H9 (cell line): Measurements from ENCODE around the gene JMJD1C. TPM values are rescaled to one million over a fixed set of nuclear protein-coding genes. Genes with fewer than 3 reads are reported as not detected.

ENCODE experiments used
- DNase-seq: peaks from one replicate; pipeline ENCODE4 v3.0.0-alpha.2; 2017
- H2AFZ ChIP-seq: one replicate; pipeline ENCODE4 v1.6.1; 2013; ENCODE audit warnings: mild to moderate bottlenecking, low read length, control low read depth, moderate library complexity
- H2AK5ac ChIP-seq: 2 replicates; pipeline ENCODE4 v1.6.1; 2013; ENCODE audit warnings: low read length, control low read depth, mixed read lengths; ENCODE audit not compliant: insufficient read length
- H2BK120ac ChIP-seq: one replicate; pipeline ENCODE4 v1.6.1; 2013; ENCODE audit warnings: low read depth, mild to moderate bottlenecking, low read length, control low read depth, inconsistent platforms; ENCODE audit not compliant: poor library complexity, severe bottlenecking
- H2BK12ac ChIP-seq: 2 replicates; pipeline ENCODE4 v1.6.1; 2013; ENCODE audit warnings: low read length, control low read depth, mixed read lengths, low read depth; ENCODE audit not compliant: insufficient read length
- H2BK15ac ChIP-seq: 2 replicates; pipeline ENCODE4 v1.6.1; 2013; ENCODE audit warnings: low read depth, low read length, control low read depth
- H2BK20ac ChIP-seq: one replicate; pipeline ENCODE4 v1.6.1; 2013; ENCODE audit warnings: low read depth, mild to moderate bottlenecking, low read length, control low read depth, inconsistent platforms; ENCODE audit not compliant: poor library complexity, severe bottlenecking
- H2BK5ac ChIP-seq: 2 replicates; pipeline ENCODE4 v1.6.1; 2013; ENCODE audit warnings: low read length, control low read depth, mixed read lengths; ENCODE audit not compliant: insufficient read length
- H3K14ac ChIP-seq: 2 replicates; pipeline ENCODE4 v1.6.1; 2013; ENCODE audit warnings: low read length, control low read depth; ENCODE audit not compliant: insufficient read depth
- H3K18ac ChIP-seq: 2 replicates; pipeline ENCODE4 v1.6.1; 2013; ENCODE audit warnings: low read depth, mild to moderate bottlenecking, mixed read lengths, low read length, control low read depth; ENCODE audit not compliant: insufficient read length
- H3K23ac ChIP-seq: 2 replicates; pipeline ENCODE4 v1.6.1; 2013; ENCODE audit warnings: low read length, control low read depth, mixed read lengths, low read depth; ENCODE audit not compliant: insufficient read length
- H3K23me2 ChIP-seq: 2 replicates; pipeline ENCODE4 v1.6.1; 2013; ENCODE audit warnings: low read depth, mild to moderate bottlenecking, mixed read lengths, low read length, control low read depth; ENCODE audit not compliant: insufficient read length, poor library complexity, severe bottlenecking
- H3K27ac ChIP-seq: 2 replicates; pipeline ENCODE4 v1.5.1; 2013; ENCODE audit warnings: low read length, control low read depth, mixed read lengths, low read depth; ENCODE audit not compliant: insufficient read length
- H3K27me3 ChIP-seq: 2 replicates; pipeline ENCODE4 v1.6.1; 2013; ENCODE audit warnings: low read length, control low read depth, inconsistent platforms; ENCODE audit not compliant: insufficient read depth
- H3K4ac ChIP-seq: 2 replicates; pipeline ENCODE4 v1.6.1; 2013; ENCODE audit warnings: low read depth, mild to moderate bottlenecking, control low read depth, inconsistent platforms, low read length, moderate library complexity
- H3K4me1 ChIP-seq: 2 replicates; pipeline ENCODE4 v1.6.1; 2013; ENCODE audit warnings: low read length, control low read depth, inconsistent platforms; ENCODE audit not compliant: insufficient read depth
- H3K4me2 ChIP-seq: 2 replicates; pipeline ENCODE4 v1.6.1; 2013; ENCODE audit warnings: low read length, control low read depth, mixed read lengths; ENCODE audit not compliant: insufficient read length, insufficient read depth
- H3K56ac ChIP-seq: 2 replicates; pipeline ENCODE4 v1.6.1; 2013; ENCODE audit warnings: low read depth, mild to moderate bottlenecking, mixed read lengths, low read length, control low read depth; ENCODE audit not compliant: insufficient read length
- H3K79me1 ChIP-seq: 2 replicates; pipeline ENCODE4 v1.6.1; 2013; ENCODE audit warnings: low read depth, mild to moderate bottlenecking, moderate library complexity, low read length, control low read depth, inconsistent platforms; ENCODE audit not compliant: insufficient read depth, poor library complexity, severe bottlenecking
- H3K79me2 ChIP-seq: 2 replicates; pipeline ENCODE4 v1.6.1; 2013; ENCODE audit warnings: low read length, control low read depth, inconsistent platforms; ENCODE audit not compliant: insufficient read depth
- H3K9ac ChIP-seq: 2 replicates; pipeline ENCODE4 v1.6.1; 2013; ENCODE audit warnings: low read length, control low read depth, mixed read lengths; ENCODE audit not compliant: insufficient read length; ENCODE audit errors: extremely low read depth
- H3K9me3 ChIP-seq: one replicate; pipeline ENCODE4 v1.6.1; 2013; ENCODE audit warnings: low read depth, low read length, inconsistent platforms; ENCODE audit not compliant: control insufficient read depth
- H3T11ph ChIP-seq: one replicate; pipeline ENCODE4 v1.6.1; 2013; ENCODE audit warnings: mild to moderate bottlenecking, low read length, control low read depth, inconsistent platforms
- H4K20me1 ChIP-seq: one replicate; pipeline ENCODE4 v1.6.1; 2013; ENCODE audit not compliant: control insufficient read depth, insufficient read length, insufficient read depth
- H4K5ac ChIP-seq: 2 replicates; pipeline ENCODE4 v1.6.1; 2013; ENCODE audit warnings: low read depth, mild to moderate bottlenecking, mixed read lengths, low read length, control low read depth; ENCODE audit not compliant: insufficient read length
- H4K8ac ChIP-seq: replicated peaks from 2 replicates; pipeline ENCODE4 v1.6.1; 2013; ENCODE audit warnings: low read length, control low read depth, mixed read lengths, low read depth; ENCODE audit not compliant: insufficient read length
- H4K91ac ChIP-seq: 2 replicates; pipeline ENCODE4 v1.6.1; 2013; ENCODE audit warnings: low read depth, mild to moderate bottlenecking, moderate library complexity, mixed read lengths, low read length, control low read depth; ENCODE audit not compliant: insufficient read length
- H3K27ac Mint-ChIP-seq, 3 experiments: 2 replicates in 2 of 3; 3 replicates in 1 of 3; pipeline ENCODE4 v1.8.0; 2020 to 2021; ENCODE audit warnings: mixed read lengths in 3 of 3, mild to moderate bottlenecking in 1 of 3, moderate library complexity in 1 of 3
- H3K27me3 Mint-ChIP-seq: 2 replicates; pipeline ENCODE4 v1.8.0; 2021; ENCODE audit warnings: low read depth, mild to moderate bottlenecking, moderate library complexity, mixed read lengths
- H3K36me3 Mint-ChIP-seq, 3 experiments: 2 replicates in 2 of 3; 3 replicates in 1 of 3; pipeline ENCODE4 v1.8.0; 2020 to 2021; ENCODE audit warnings: low read depth in 3 of 3, mixed read lengths in 3 of 3; ENCODE audit not compliant: insufficient read depth in 1 of 3
- H3K4me1 Mint-ChIP-seq, 2 experiments: 2 replicates each; pipeline ENCODE4 v1.8.0; 2020; ENCODE audit warnings: mixed read lengths in 2 of 2
- H3K4me3 Mint-ChIP-seq, 2 experiments: 2 replicates in 1 of 2; 3 replicates in 1 of 2; pipeline ENCODE4 v1.8.0; 2020 to 2021; ENCODE audit warnings: mild to moderate bottlenecking in 2 of 2, mixed read lengths in 2 of 2, moderate library complexity in 1 of 2
- H3K9me3 Mint-ChIP-seq, 2 experiments: 2 replicates in 1 of 2; 3 replicates in 1 of 2; pipeline ENCODE4 v1.8.0; 2020; ENCODE audit warnings: mild to moderate bottlenecking in 2 of 2, mixed read lengths in 2 of 2, moderate library complexity in 1 of 2
- WGBS: extraction: QIAGEN DNeasy Blood & Tissue Kit; methylation state at CpG from one replicate; pipeline ENCODE4 v1.1.7; 2013; ENCODE audit warnings: missing lambda C conversion rate, low lambda C conversion rate, mixed read lengths; ENCODE audit not compliant: insufficient read length; ENCODE audit errors: extremely low coverage; 5-methylcytosine and 5-hydroxymethylcytosine counted together
- total RNA-seq: library from RNA; stranded (reverse); gene quantifications from 2 replicates; pipeline ENCODE4 v1.2.1, GENCODE V29; 2021
- TF ChIP-seq, protein P1 (sequence below): fragments of 200-600 bp; sonication (generic); conservative IDR thresholded peaks from 3 replicates; pipeline ENCODE4 v1.8.0; 2021; ENCODE audit warnings: antibody characterized with exemption, mild to moderate bottlenecking

Gene JMJD1C
- total RNA-seq, 1 experiment from 2014 or later, result 200 TPM

DNA sequence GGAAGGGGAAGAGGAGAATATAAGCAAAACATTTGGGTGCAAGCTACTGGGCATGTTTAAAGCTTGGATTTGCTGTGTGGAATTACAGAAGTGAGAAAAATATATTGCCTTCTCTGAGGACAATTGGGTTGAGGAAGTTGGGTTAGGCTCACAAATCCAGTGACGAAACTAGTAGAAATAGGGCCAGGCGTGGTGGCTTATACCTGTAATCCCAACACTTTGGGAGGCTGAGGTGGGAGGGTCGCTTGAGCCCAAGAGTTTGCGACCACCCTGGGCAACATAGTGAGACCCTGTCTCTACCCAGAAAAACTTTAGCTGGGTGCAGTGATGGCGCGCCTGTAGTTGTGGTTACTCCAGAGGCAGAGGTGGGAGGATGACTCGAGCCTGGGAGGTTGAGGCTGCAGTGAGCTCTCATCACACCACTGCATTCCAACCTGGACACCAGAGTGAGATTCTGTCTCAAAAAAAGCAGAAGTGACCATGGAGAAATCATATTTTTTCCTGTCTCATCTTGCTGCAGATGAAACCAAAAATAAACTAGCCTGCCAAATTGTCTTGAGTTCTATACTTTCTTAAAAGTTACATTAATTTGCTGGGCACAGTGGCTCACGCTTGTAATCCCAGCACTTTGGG, 310.3 kb downstream of the JMJD1C start:
- Histone ChIP-seq H3K27me3 (no peaks in the 10 kb centered on the region), H2BK15ac (no peak overlapping the region), H3K9me3 (no peaks in the 10 kb centered on the region), H2BK12ac (no peak overlapping the region), H3K4me2 (no peak overlapping the region), H4K8ac (no peak overlapping the region), H2BK20ac (no peak overlapping the region), H3T11ph (no peak overlapping the region), H3K4me1 (no peaks in the 10 kb centered on the region), H3K79me1 (peaks cover 6% of the 10 kb centered on the region), H2AK5ac (no peak overlapping the region), H3K79me2 (no peaks in the 10 kb centered on the region), H2AFZ (no peak overlapping the region), H3K27ac (no peak overlapping the region), H4K91ac (no peak overlapping the region), H2BK5ac (no peak overlapping the region), H3K9ac (no peak overlapping the region), H3K56ac (no peak overlapping the region), H3K4ac (no peak overlapping the region), H4K20me1 (no peaks in the 10 kb centered on the region), H4K5ac (no peak overlapping the region), H3K14ac (no peak overlapping the region), H3K18ac (no peak overlapping the region), H3K23me2 (no peaks in the 10 kb centered on the region), H2BK120ac (no peak overlapping the region), H3K23ac (no peak overlapping the region)
- no peak overlapping the region for H3K4me3 Mint-ChIP-seq
- peaks cover 11 to 36% (median 35%) of the 10 kb centered on the region in 3 experiments for H3K36me3 Mint-ChIP-seq
- TF ChIP-seq, protein P1, sequence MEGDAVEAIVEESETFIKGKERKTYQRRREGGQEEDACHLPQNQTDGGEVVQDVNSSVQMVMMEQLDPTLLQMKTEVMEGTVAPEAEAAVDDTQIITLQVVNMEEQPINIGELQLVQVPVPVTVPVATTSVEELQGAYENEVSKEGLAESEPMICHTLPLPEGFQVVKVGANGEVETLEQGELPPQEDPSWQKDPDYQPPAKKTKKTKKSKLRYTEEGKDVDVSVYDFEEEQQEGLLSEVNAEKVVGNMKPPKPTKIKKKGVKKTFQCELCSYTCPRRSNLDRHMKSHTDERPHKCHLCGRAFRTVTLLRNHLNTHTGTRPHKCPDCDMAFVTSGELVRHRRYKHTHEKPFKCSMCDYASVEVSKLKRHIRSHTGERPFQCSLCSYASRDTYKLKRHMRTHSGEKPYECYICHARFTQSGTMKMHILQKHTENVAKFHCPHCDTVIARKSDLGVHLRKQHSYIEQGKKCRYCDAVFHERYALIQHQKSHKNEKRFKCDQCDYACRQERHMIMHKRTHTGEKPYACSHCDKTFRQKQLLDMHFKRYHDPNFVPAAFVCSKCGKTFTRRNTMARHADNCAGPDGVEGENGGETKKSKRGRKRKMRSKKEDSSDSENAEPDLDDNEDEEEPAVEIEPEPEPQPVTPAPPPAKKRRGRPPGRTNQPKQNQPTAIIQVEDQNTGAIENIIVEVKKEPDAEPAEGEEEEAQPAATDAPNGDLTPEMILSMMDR, result no peak
- DNase-seq, result no peak
- no CpG with 5 or more reads among the region's 8 CpGs for WGBS
- peaks cover 4 to 5% of the 10 kb centered on the region in 2 experiments; a peak in 3 of 4 replicates for H3K4me1 Mint-ChIP-seq
- no peaks in the 10 kb centered on the region; a peak in 1 of 5 replicates for H3K9me3 Mint-ChIP-seq
- H3K27ac Mint-ChIP-seq, result peak overlapping the region in 1 of 3 experiments; percentile 25; a peak in 2 of 7 replicates
- H3K27me3 Mint-ChIP-seq, result no peaks in the 10 kb centered on the region; the same call in 1 of the 2 replicates
